ENCODE measurements around the gene HYAL2.
"Not testable (repeated sequence)": the region's sequence is repeated elsewhere in the genome, so short reads cannot be mapped to it uniquely, and the experiment has no call there.

Gene HYAL2

DNA sequence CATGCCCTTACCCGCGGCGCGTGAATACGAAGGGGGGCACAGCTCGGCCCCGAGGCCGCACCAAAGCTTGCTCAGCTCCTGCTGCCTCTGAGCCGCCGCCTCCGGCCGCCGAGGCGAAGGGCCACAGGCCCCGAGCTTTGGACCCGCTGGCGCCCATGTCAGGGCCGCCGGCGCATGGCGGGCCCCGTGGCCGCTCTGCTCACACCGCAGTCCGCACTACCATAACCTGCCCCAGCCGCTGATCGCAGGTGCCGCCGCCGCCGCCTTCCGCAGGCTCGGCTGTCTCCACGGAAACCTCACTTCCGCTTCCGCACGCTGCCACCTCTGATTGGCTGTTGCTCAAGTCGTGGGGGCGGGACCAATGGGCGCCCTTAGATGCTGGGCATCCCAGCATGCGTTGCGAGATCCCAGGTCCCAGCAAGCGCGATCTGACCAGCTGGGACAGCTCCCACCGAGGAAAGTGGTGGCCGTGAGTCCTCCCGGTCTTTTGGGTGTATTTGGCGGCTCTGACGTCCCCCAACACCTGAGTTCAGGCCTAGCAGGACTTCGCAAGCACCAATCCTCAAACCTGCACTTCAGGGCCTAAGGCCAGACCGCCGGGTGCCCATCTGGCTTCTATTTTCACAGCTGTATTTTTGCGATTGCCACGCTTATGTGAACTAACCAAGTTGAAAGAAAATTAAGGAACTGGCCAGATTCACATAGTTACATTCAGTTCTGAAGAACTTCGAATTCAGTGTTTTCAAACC is 5.6 kb upstream of the HYAL2 start, which contains the start of gene TUSC2:
Gene TUSC2 (minus strand): TSS at position 281 of the 749 bp plus-strand sequence. CDS start 124 bp downstream, at position 157.
- DNase-seq = peak; percentile 95 to 96

DNA sequence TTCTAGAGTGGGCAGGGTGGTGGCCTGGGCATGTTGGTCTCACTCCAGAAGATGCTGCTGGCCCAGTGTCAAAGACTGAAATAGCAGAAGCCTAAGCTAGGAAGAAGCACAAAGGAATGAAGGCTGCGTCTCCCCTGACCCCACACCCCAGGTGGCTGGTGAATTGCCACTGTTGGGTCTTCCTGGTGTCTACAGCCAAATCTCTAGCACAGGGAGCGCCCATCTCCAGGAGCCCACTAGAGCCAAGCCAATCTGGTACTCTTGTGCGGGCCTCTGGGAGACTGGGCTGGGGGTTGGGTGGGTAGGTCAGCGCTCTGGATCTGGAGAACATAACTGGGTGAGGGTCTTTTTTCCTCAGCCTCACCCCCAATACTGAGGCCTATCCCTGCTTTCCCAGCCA is 4.6 kb upstream of the HYAL2 start:
- no peak for DNase-seq

DNA sequence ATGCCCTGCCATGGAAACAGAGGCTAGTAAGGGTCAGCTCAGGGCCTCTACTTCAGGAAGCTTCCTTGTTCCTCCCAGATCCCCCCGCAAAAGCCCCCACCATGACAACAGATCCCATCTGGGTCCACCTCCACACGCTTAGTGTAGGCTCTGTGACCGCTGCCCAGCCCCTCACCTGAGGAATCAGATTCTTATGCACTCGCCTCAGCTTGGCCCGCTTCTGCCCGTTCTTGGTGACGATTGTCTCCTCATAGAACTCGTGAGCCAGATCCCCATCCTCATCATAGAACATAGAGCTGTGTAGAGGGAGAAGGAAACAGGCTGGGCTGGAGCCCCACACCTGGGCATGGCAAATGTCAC is 3.6 kb upstream of the HYAL2 start:
- DNase-seq = no peak

DNA sequence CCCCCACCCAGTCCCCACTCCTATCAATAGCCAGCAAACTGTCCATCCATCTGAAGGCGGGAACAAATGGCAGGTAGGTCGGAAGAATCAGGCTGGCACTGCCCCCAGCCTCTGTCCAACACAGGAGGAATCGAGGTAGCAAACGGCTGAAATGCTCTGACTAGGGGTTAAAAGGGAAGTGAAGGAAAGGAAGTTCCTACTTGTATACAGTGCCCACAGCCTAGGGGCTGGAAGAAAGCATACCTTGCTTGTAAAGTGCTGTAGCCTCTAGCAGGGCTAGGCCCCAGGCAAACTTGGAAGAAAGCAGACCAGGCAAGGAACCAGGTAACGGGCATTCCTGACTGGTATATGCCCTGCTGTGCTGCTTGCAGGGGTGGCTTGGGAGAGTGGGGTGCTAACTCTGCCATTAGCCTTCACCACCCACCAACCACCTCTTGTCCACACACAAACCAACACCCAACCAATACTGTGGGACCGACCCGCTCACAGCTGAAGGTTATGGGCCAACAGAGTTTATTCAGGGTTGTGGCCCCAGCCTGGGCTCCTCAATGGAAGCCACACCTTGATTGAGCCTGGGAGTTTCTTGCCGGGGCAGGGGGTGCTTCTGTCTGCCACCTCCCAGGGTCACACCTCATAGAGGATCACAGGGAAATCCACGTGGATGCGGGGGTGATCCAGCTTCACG is 3.1 kb upstream of the HYAL2 start:
- DNase-seq = no peak

DNA sequence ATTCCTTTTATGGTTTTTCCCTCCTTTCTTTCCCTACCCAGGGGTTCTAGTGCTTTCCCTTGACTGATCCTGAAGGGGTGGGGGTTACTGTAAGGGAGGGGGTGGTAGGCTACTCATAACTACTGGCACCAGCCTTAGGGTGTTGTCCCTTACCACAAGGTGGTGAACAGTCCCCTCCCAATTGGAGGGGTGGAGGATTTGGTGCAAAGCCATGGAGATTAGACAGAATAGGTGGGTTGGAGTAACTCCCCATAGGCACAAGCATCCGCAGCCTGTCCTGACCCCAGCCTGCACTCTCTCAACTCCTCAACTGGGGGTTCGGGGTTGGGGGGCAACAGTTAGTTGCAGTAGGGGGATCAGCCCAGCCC is 2.6 kb upstream of the HYAL2 start:
- no peak for DNase-seq

DNA sequence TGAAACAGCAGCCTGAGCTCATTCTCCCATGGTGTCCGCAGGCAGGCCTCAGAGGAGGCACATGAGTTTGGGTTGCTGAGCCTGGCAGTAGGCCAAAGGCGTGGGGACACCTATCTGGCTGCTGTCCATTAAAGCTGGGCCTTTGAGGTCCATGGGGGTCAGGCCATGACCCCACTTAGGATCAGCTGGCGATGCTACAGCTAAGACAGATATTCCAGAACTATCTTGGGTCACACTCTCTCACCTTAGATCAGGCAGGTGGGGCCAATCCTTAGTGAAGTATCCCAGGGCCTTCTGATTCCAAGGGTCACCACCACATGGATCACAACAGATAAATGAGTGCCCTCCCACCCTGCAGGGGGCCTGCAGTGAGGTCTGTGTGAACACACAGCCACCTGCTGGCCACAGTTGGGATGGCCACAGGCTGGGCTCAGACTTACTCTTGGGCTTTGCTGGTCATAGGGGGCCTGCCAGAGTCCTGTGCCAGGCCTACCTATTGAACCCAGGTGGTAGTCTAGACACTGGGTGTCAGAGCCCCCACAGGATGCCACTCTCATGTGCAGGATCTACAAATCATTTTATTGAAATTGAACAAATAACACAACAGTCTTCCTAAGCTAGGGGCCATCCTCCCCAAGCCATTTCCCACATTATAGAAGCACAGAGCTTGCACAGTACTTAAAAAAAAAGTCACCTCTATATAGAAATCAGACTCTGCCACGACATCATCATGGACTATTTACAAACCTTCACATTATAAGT is 2.0 kb upstream of the HYAL2 start:
- peak; percentile 68 to 70 for DNase-seq

DNA sequence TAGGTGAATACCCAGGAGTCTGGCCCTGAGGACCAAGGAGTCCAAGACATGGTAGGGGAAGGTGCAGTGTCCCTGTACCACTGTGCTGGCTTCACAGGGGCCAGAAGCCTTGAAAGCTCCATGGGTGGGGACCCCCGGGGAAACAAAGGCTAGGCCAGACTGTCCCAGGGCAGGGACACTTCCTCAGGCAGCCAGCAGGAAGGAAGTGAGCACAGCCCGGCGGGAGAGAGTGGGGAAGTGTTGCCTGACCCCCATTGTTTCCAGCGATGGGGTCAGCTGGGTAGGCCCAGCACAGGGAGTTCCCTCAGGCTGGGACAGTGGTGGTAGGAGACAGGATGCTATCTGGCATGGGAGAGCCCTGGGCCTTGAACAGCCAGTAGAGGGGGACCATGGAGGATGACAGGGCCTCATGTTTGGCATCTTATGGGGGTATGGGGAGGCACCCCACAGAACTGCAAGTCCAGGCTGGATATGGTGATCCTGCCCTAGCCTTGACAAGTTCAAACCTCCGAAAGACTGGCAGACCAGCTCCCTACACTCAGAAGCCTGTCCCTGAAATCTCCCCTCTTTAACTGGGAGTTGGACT is 1.2 kb upstream of the HYAL2 start:
- no peak for DNase-seq

DNA sequence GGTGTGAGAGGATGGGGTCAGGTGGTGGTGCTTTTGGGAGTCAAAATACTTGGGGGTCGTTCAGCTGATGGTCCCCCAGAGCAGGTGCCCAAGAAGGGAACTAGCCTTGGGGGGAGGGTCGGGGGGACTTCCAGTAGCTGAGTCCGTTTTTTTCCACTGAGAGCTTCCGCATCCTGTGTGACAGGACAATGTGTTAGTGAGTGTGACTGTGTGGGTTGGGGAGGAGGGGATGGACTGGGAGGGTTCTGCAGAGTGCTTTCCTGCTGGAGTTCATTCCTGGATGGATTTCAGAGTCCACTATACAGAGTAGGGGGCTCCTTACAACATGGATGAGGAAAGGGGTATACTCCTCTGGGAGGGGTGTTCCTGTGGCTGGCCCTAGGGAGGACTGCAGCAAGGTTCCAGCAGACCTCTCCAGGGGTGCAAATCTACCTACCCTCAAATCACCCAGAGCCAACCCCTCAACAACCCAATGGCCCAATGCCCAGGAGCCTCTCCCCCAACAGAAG is 601 bp upstream of the HYAL2 start:
- DNase-seq = no peak

DNA sequence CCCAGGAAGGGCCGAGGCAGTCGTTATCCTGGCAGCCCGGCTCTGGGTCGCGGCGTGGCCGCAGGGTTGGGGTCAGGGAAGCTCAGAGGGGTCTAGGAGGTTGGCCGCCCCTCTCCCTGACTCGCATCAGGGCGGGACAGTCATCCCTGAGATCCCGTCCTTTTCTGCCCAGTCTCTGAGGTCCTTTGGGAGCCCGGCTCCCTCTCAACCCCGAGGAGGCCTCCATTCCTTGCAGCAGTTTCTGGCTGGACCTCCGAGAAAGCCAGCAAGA is 495 bp downstream of the HYAL2 start:
- DNase-seq = no peak

DNA sequence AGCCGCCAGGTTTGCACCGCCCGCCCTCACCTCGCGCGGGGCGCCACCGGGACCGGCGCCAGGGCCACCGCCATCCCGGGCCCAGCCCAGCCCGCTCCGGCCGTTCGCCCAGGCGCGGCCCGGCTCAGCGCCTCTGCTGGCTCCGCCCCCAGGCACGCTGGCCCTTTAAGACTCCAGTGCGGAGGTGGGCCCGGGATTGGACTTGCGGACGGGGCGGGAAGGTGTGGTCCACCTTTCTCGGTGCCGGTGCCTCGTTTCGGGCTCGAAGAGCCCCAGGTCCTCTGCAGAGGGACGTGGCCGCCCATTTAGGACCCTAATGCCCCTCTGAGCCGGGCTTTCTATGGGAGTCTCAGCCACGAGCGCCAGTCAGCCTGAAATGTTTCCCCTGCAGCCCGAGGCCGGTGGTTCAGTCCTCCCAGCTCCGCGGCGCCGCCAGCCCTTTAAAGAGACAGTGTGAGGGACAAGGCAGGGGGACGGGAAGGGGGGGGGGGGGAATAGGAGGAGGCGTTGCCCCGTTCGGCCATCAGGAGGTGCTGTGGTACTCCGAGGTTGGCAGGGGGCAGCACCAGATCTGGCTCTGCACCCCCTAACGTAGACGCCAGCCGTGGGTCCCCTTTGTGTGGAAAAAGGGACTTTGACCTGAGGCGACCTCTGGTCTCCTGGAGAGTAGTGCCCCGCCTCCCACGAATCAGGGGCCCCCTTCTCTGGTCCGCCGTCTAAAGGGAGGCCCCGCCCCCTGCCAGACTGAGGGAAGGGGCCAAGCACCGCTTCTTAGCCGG is 1.0 kb downstream of the HYAL2 start:
- DNase-seq = peak; percentile 84 to 87

DNA sequence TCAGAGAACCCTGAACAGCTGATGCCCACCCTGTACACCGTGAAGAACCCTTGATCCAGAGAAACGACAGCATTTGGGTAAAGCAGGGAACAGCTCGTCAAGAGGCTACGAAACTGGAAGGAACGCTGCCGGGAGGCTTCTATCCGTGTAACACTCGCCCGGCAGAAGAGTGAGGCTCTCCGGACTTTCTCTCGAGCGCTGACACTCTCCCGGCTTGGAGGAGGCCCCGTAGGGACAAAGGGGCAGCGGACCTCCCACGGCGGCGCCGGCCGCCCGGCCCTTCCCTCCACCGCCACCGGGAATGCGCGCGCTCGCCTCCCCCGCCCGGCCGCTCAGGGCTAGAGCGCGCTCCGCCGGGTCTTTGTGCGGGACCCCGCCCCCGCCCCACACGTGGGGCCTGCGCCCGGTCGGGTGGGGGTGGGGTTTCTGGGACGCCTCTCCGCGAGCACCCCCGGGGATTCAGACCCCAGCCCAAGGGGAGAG is 1.7 kb downstream of the HYAL2 start:
- DNase-seq = peak in 1 of 2 donors; percentile 54

DNA sequence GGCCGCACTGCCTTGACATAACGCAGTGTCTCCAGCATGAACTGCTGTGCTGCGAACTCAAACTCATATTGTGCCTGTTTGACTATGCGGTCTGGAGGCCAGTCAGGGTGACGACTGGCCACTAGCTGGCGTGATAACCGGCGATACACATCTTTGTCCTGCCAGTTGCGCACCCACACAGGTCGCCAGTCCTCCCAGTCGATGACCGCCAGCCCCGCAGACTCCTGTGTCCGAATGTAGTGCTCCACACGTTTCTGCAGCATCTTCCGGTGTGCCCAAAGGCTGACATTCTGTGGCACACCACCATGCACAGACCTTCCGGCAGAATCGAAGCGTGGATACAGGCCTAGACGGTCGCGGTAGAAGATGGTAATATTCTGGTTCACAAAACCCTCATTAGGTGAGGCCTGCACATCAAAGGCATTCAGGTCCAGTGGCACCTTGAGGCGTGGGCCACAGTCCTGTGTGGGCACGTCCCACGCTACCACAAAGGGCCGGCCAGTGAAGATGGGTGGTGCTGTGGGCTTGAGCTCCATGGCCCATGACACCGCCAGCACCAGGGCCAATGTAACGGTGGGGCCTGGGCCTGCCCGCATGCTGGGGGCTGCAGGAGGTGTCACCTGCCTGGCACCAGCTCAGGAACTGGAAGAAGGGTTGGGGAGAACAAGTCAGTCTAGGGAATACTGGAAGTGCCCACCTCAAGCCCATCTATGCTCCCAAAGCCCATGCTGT is 2.5 kb downstream of the HYAL2 start:
- no peak for DNase-seq

DNA sequence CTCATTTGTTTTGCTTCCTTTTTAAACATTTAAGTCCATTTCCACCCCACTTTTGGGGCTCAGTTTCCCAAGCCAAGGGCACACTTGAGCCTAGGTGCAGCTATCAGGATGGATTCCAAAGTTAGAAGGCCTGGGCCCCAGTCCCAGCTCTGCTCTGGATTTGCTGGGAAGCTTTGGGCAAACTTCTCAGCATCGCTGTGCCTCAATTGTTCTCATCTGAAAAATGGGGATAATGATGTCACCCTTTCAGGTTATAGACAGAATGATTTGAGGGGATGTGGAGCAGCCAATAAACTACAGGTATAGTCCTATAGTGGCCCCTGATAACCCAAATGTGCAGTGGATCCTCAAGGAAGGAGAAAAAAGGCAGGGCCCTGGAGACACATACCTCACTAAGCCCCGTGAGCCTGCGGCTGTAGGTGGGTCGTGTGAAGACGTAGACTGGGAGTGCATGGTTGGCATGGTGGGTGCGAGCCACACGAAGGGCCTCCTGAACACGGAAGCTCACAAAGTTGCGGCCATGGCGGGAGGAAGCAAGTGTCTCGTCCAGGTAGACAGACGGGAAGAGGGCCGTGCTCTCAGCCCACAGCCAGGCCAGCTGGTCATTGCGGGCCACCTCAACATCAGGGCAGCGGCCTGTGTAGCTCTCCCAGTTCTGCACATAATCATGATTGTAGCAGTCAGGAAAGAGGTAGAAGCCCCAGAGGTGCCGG is 3.2 kb downstream of the HYAL2 start:
- no peak for DNase-seq

DNA sequence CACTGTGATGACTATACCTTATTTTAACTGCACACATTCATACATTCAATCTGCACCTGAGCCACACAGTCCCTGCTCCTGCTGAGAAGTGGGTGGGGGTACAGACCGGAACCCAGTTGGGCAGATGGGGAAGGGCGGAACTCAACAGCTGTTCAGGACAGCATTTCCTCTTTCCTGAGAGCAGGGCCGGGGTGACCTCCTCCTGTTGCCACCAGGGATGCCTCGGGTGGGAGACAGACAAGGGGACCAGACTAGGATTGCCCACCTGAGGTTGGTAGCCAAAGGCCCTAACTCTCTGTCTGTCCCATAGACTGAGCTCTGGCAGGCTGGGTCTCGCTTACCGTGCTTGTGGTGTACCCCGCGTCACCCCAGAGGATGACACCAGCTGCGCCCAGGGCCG is 3.9 kb downstream of the HYAL2 start:
- DNase-seq = peak in 1 of 2 donors; percentile 24

DNA sequence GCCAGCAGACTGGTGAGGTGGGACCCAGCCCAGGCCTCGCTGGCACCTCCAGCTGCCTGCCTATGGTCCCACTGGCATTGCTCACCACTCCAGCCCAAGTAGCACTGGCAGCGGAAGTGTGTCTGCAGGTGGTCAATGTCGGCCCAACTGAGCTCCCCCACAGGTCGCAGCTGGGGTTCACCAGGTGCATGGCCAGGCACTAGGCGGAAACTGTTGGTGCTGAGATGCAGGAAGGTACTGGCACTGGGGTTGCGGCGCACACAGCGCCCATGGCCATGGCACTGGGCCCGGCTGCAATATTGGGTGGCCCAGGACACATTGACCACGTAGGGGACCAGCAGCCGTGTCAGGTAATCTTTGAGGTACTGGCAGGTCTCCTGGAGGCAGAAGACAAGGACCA is 4.4 kb downstream of the HYAL2 start:
- no peak for DNase-seq

DNA sequence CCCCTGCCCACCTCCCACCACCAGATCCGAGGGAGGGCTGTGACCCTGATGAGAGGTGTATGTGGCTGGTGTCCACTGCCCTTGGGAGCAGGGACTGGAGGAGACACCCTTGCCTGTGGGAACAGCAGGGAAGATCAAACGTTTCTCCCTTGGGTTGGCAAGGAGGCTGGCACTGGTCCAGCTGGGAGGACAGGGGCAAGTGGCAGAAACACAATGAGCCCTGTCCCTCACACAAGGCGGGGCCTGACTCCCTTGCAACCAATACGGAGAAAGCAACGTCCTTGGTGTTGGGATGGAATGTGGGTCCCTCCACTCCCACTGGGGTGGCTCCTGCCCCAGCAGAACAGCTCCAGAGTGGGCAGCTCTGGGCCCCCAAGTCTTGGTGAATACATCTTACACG is 5.2 kb downstream of the HYAL2 start:
- no peak for DNase-seq

DNA sequence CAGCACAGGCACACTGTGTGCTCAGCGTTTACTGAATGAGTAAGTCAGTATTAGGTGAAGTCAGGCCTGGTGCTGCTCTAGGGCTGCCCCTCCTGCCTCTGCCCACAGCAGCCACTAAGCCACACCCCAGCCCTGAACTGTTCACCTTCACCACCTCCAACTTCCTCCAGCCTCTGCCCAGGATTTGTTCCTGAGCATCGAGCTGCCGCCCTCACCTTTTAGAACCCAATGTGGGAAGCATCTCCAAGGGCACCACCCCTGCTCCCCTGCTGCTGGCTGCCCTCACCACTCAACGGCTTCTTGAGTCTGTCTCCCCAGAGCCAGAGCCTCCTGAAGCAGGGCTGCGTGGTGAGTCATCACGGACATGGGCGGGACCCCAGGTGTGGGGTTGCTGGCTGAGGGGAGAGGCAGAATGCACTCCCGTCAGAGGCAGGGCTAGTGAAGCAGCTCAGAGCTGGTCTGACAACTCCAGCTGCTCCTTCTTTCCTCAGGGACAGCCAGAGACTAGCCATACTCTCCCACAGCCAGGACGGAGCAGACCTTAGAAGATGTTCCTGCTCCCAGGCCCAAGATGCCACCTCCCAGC is 5.8 kb downstream of the HYAL2 start:
- DNase-seq = peak; percentile 62 to 76

DNA sequence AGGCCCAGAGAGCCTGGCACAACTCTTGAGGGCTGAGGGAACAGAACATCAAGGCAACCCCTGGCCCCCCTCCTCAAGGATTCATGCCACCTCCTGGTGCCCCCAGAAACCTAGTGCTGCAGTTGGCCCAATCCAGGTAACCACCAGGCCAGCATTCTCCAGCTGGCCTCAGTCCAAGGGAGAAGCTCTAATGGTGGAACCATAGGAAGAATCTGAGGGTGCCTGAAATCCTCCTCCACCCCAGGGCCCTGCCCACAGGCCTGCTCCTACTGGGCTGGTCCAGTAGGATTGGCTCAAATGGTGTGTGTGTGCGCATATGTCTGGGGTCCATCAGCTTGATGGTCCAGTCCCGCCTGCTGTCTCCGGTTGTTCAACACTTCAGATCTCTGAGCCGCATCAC is 7.7 kb downstream of the HYAL2 start:
- no peak for DNase-seq

DNA sequence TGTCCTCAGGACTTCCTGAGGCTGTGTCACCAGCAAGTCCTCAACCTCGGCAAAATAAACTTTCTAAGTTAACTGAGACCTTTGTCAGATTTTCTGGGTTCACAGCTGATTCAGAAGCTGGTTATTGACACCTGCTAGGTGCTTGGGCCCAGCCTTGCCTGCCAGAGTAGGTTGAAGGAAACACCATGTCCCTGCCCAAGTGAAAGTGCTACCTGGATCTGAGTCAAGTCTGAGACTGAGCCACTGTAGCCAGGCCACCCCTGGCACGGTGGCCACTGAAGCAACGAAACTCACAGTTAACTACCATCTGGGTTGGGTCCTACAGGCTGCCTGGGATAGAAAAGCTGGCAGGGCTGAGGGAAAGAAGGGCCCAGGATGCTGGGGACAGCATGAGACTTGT is 8.2 kb downstream of the HYAL2 start:
- no peak for DNase-seq

DNA sequence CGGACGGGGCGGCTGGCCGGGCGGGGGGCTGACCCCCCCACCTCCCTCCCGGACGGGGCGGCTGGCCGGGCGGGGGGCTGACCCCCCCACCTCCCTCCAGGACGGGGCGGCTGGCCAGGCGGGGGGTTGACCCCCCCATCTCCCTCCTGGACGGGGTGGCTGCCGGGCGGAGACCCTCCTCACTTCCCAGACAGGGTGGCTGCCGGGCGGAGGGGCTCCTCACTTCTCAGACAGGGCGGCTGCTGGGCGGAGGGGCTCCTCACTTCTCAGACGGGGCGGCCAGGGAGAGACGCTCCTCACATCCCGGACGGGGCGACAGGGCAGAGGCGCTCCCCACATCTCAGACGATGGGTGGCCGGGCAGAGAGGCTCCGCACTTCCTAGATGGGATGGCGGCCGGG is 10.5 kb downstream of the HYAL2 start:
- DNase-seq = not testable (repeated sequence)

DNA sequence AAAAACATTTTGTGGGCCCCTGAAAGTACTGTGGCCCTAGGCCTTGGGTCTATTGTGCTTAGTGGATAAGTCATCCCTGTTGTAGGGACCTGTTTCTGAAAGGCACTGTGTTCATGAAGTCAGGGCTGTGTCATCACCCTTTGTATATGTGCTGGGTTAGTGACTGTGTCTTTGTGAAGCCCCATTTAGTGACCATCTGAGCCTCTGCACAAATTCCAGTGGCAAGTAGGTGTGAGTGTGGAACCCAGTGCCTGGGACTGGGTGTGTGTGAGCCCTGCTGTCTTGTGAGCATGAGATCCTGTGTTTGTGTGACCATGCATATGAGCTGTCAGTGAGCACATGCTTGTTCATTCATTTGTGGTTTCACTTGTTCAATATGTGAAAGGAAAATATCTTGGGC is 17.9 kb downstream of the HYAL2 start:
- no peak for DNase-seq
